HG03460 (cell line): ENCODE data around the gene NFIB.

Source experiments
- ATAC-seq: cut with Tn5 transposase; IDR thresholded peaks from one replicate; pipeline ENCODE4 v1.9.1; 2021; ENCODE audit not compliant: unreplicated experiment

Gene NFIB

DNA sequence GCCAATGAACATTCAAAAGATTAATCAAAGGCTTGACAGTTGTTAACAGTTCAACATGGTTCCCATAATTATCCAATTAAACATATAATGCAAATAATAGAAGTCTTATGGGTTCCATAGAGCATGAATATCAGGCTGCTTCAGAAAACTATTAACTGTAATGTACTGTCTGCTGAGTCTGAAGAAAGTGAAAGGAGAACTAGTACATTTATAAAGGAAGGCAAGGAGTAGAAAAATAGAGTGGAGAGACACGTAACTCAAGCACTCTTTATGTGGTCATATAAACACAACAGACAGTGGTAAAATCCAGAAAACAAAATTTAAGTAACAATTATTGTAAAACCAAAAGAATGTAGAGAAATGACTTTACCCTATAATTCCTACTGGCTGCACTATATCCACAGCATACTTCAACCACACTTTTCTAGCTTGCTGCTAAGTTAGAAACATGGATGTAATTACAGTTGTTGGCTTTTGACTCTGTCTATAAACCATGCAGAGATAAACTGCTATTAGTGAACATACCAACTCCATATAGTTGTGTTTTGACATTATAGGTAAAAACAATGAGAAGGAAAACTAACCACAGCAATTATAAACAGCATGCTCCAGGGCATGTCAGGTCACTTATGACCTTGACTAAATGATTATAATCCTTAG lies 32.7 kb downstream of the NFIB start:
- ATAC-seq = no peak

- no peak for ATAC-seq
These were observed 34.3 kb downstream of the NFIB start for GRCh38 chr9:14279671-14280070.

DNA sequence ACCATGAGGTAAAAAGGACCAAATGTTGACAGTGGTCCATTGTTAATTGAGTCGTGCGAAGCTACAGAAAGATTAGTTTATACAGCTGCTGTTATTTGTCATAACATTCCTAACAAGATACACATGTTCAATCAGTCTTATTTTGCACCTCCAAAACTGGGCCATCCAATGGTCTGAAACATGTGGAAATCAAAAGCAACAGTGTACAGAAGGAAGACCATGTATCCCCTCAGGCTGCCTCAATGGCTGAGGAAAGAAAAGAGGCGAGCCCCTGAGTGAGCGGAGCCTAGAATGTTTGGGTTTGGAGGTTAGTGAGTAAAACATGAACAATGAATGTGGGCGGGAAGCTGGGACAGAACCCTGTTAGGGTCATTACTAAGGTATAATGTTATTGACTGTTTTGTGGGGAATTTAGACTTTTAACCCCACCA lies 35.6 kb downstream of the NFIB start:
- ATAC-seq = no peak

DNA sequence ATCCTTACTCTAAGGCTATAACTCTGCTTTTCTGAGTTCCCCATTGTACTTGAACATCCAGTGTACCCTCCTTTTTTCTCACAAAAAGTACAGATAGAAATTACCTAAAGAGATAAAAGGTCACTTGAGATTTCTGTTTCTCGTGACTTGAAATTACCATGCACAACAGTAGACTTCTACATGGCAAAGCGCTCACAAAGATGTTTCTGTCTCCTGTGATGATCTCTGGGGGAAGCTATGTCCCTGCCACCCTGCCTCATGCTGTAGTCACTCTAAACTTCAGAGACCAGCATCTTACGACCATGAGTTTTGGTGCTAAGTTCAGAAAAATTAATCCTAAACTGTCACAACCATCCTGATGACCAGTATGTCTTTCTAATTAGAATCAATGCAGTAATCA lies 36.2 kb downstream of the NFIB start:
- ATAC-seq = no peak

- no peak for ATAC-seq
These were observed 36.7 kb downstream of the NFIB start for GRCh38 chr9:14277244-14277643.

- ATAC-seq = no peak
These were observed 38.6 kb downstream of the NFIB start for GRCh38 chr9:14275331-14275730.

- no peak for ATAC-seq
These were observed 40.2 kb downstream of the NFIB start for GRCh38 chr9:14273696-14274121.

GRCh38 chr9:14272927-14273528 lies 40.9 kb downstream of the NFIB start:
- no peak for ATAC-seq

- no peak for ATAC-seq
These were observed 42.8 kb downstream of the NFIB start for GRCh38 chr9:14271093-14271673.

GRCh38 chr9:14270358-14271092 lies 43.4 kb downstream of the NFIB start:
- no peak for ATAC-seq

- no peak for ATAC-seq
These were observed 44.0 kb downstream of the NFIB start for GRCh38 chr9:14269916-14270315.

DNA sequence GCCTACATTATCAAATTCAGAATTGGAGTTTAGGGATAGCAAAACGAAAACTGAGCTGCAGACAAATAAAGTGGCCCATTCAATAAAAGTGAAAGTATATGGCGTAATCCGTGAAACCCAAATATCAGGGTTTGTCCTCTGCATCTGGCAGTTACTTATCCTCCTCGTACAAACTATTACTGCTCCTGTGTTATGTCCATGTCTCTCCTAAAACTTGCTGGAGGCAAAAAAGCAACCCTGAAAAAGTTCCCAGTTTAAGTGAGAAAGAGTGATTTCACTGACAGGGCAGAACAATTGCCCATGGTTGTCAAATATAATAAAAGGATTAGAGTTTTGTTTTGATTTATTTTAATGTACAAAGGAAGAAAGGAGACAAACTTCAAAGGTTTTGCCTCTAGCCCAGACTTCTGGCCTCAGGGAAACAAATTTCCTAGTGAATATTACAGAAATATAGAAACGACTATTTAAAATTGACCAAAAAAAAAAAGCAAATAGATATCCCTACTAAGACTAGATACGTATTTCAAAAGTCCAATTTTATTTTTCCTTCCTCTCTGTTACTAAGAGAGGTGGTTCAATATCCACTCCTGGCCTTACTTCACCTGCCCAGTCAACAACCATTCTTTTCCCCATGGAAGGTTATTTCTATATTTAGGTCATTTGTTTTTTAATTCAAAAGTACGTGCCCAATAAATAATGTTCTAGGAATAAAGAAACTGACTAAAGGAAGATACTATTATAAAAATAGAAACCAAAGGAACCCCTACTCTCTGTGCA lies 50.0 kb downstream of the NFIB start:
- ATAC-seq = no peak

- ATAC-seq = no peak
These were observed 51.1 kb downstream of the NFIB start for GRCh38 chr9:14262827-14263226.

DNA sequence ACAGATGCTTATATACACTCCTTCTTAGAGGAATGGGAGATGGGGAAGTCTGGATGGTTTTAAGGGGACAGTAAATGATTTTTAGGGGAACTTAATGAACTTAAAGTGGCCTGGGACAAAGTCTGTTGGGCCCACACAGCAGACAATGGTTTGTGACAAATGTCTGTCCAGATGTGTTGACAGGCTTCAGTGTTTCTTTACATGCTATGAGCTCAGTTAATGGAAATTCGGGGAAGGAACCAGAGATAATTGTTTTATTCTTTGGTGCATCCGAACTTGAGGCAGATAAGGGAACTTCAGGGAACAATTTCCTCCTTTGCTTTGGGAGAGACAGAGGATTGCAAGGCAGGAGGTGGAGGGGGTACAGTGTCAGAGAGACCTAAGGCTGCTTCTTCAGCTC lies 52.3 kb downstream of the NFIB start:
- no peak for ATAC-seq

DNA sequence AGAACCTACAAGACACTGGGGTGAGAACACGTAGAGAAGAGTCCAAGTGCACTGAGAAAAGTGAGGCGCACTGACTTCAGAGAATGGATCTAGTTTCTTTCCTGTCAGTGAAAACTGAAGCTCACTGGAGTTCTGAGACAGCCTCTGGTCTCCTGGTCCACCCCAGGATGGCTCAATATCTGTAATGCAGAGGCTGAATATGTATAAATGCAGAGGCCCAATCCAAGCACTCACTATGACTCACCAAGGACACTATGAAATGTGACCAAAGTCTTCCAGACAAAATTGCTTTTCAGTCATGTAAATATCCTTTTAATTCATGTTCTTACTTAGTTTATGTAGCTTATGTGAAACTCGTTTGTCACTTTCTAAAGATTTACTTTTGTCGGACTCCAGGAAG lies 53.8 kb downstream of the NFIB start:
- no peak for ATAC-seq

DNA sequence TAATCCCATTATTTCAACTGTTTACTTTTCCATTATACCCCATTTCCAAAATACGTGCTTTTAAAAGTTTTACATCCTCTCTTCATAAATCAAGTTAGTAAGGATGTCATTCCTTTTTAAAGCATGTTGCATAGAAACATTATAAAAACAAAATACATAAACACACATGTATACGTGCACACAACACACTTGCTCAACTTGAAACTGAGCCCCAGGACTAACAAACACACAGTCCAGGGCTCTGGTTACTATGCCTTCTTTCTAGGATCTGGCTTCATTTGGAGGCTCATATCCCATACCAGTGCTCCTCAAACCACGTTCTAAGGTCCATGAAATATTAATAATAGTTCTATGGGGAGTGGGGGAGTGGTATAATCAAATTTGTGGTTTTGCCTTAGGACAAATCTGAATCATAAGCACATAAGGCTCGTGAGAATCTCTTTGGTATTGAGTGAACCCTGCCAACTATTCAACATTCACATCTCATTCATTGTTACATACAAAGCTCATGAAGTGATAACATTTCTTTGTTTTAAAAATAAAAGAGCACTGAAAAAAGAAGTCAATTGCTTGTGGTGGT lies 55.2 kb downstream of the NFIB start:
- ATAC-seq = no peak

- no peak for ATAC-seq
These were observed 55.8 kb downstream of the NFIB start for GRCh38 chr9:14258156-14258555.

GRCh38 chr9:14256588-14256987 lies 57.4 kb downstream of the NFIB start:
- ATAC-seq = no peak

DNA sequence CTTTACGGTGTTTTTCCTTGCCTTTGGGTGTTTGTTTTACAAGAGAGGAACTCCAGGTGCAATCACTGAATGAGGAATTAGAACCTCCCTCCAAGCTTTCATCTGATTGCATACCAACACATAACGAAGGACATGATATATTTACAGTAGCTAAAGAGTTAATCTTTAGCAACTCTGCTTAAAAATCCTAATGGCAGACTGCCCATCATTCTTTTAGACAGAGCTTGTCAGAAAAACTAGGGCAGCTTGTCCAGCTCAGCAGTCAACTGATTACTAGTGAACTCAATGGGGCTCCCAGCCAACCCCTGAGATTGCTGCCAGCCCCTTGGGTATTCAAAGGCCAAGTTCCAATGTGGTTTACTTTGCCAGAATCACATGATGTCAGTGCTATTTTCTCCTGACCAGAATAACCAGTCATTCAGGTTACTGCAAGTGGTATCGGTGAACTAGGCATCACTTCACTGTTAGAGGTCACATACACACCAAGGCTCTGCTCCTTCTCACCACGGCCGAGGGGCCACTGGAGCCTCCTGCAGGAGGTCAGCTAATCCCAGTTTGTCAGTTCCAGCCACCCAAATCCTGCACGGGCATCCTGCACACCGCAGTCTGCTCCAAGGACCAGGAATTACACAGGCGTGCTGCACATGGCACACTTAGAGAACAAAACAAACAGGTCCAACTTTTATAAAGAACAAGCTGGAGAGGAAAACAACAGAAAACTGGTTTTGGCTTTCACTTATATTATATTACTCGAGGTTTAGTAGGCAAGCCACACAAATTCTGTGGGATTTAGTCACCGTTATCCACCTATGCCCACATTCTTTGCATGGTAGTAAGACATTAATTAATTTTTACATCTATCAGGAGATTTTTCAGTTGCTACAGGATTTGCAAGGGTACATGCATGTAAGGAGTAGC lies 62.5 kb downstream of the NFIB start:
- ATAC-seq = no peak

DNA sequence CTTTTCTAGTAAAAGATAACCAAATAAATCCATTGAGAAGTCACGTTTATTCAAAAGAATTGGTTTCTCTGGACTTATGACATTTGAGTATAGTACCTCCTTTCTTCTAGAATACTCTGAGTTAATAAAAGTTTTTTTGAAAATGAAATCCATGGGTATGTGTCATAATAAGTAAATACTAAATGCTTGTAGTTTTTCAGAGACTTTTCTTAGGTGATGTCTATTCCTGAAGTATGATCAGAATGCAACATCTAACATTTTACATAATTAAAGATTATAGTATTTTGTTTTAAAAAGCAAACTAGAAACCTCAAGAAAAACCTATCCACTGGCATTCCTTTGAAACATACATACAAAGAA lies 63.2 kb downstream of the NFIB start:
- no peak for ATAC-seq
